ENCODE data around the gene PLEKHG1. TPM values are rescaled to one million over a fixed set of nuclear protein-coding genes. Genes with fewer than 3 reads are reported as not detected.

The PLEKHG1 gene
- total RNA-seq, 1 experiment from 2014 or later: 0.08 TPM

DNA sequence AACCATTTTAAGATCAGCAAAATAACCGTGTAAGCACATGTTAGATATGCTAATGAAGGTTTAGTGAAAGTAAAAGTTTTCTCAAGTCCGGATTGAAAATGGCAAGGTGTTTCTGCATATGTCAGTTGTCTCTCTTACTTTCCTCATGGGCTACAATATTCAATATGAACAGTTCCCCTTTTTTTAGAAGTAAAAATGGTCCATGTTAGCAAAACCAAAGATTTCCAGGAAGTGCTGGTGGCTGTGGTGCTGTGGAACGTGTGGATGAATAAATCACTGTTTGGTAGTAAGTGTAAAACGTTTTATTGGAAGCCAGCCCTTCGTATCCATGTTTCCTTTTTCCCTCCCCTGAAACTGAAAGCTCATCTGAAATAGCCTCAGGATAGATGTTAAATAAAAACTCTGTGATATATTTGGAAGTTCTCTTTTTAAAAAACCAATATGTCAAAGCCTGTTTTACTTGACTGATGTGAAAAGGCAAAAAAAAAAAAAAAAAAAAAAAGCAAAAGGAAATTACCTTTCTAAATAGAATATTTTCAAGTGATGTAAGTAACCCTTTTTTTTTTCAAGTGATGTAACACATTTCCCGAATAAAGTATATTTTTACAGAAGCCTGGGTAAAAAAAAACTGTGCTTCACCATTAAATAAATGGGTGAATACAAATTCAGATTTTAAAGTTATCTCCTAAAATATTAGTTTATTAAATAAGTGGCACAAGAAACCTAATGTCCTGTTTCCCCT is 41.9 kb downstream of the PLEKHG1 start:
- Histone ChIP-seq H3K4me3 (no peak overlapping the region), H3K36me3 (no peaks in the 10 kb centered on the region), H3K4me1 (replicated peaks) (0 out of 2 replicates have a peak, but pooled peaks cover 3% of the 10 kb centered on the region), H3K9me3 (replicated peaks) (no peaks in the 10 kb centered on the region), H3K27ac (no peak overlapping the region), H3K27me3 (replicated peaks) (peaks cover 11% of the 10 kb centered on the region)
- DNase-seq (ENCODE audit: low read depth in 1 of 2, low spot score in 2 of 2): no peak

DNA sequence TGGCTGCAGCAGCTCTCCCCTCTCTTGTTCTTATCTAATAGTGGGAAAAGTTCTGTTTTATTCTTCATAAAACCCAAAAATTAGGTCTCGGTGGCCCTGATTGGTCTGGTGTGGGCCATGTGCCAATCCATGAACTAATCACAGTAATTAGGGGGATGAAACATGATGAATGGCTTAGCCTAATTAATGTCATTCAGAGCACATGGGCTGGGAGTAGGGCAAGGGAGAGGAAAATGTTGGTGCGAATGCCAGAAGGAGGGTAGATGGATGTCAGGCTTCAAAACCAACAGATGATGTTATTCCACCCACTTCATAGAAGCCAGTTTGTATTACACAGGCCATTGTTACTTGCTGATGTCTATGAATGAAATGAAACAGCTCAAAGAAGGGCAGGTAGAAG is 46.5 kb downstream of the PLEKHG1 start:
- Histone ChIP-seq H3K36me3 (no peaks in the 10 kb centered on the region), H3K27ac (no peak overlapping the region), H3K27me3 (replicated peaks) (peaks cover 9% of the 10 kb centered on the region), H3K4me1 (replicated peaks) (no peaks in the 10 kb centered on the region), H3K4me3 (no peak overlapping the region), H3K9me3 (replicated peaks) (no peaks in the 10 kb centered on the region)
- no peak for DNase-seq (ENCODE audit: low read depth in 1 of 2, low spot score in 2 of 2)

GRCh38 chr6:150647051-150647450 is 47.4 kb downstream of the PLEKHG1 start:
- Histone ChIP-seq H3K4me3 (no peak overlapping the region), H3K27me3 (replicated peaks) (peaks cover 9% of the 10 kb centered on the region; the same call in 1 of the 2 replicates), H3K36me3 (no peaks in the 10 kb centered on the region), H3K9me3 (replicated peaks) (no peaks in the 10 kb centered on the region), H3K4me1 (replicated peaks) (no peaks in the 10 kb centered on the region), H3K27ac (no peak overlapping the region)
- no peak for DNase-seq (ENCODE audit: low read depth in 1 of 2, low spot score in 2 of 2)

Other genes starting within 250 kb of the PLEKHG1 start
- not detected in 2 replicates for gene IYD, start 230.9 kb upstream of the PLEKHG1 start, total RNA-seq (2014; rRNA removed; shearing (Covaris generic))

Data from SJSA1 (cell line).